HL-60 (cell line): Measurements from ENCODE around the gene SOX6.

ENCODE experiments used
- DNase-seq, 2 experiments: peaks; one replicate each; pipeline ENCODE4 v3.0.0-alpha.2; 2010 to 2020; ENCODE audit warnings: low read depth in 1 of 2, low spot score in 1 of 2
- H3K27ac ChIP-seq: fragments of 250-450 bp; sonication (Bioruptor Pico); replicated peaks from 2 replicates; pipeline ENCODE4 v1.5.1; 2020; ENCODE audit warnings: mild to moderate bottlenecking, moderate library complexity
- H3K27me3 ChIP-seq: fragments of 250-450 bp; sonication (Bioruptor Pico); 2 replicates; pipeline ENCODE4 v1.5.1; 2021; ENCODE audit warnings: mild to moderate bottlenecking, moderate library complexity; ENCODE audit not compliant: insufficient read depth, poor library complexity, severe bottlenecking
- H3K4me3 ChIP-seq: replicated peaks from 2 replicates; pipeline ENCODE4 v1.5.1; 2011; ENCODE audit warnings: mild to moderate bottlenecking, control low read depth, low read length; ENCODE audit not compliant: insufficient read depth
- GABPA ChIP-seq: IDR thresholded peaks from 2 replicates; pipeline ENCODE4 v1.6.1; 2012; ENCODE audit warnings: low read depth
- POLR2AphosphoS5 ChIP-seq: IDR thresholded peaks from 2 replicates; pipeline ENCODE4 v1.6.1; 2012; ENCODE audit warnings: low read depth
- SPI1 ChIP-seq: IDR thresholded peaks from 2 replicates; pipeline ENCODE4 v1.6.1; 2012; ENCODE audit warnings: low read depth, mild to moderate bottlenecking, borderline replicate concordance
- TF ChIP-seq, protein P1 (sequence below): IDR thresholded peaks from 2 replicates; pipeline ENCODE4 v1.6.1; 2012; ENCODE audit warnings: low read depth; ENCODE audit not compliant: insufficient replicate concordance
- TF ChIP-seq, protein P2 (sequence below): IDR thresholded peaks from one replicate; pipeline ENCODE4 v1.5.1; 2011; ENCODE audit warnings: low read length, control low read depth, inconsistent platforms; ENCODE audit not compliant: insufficient read depth

Gene SOX6

GRCh38 chr11:15993345-15993744 is 363.0 kb downstream of the SOX6 start:
- DNase-seq: no peak
- no peak for TF ChIP-seq POLR2AphosphoS5
- TF ChIP-seq, protein P1, sequence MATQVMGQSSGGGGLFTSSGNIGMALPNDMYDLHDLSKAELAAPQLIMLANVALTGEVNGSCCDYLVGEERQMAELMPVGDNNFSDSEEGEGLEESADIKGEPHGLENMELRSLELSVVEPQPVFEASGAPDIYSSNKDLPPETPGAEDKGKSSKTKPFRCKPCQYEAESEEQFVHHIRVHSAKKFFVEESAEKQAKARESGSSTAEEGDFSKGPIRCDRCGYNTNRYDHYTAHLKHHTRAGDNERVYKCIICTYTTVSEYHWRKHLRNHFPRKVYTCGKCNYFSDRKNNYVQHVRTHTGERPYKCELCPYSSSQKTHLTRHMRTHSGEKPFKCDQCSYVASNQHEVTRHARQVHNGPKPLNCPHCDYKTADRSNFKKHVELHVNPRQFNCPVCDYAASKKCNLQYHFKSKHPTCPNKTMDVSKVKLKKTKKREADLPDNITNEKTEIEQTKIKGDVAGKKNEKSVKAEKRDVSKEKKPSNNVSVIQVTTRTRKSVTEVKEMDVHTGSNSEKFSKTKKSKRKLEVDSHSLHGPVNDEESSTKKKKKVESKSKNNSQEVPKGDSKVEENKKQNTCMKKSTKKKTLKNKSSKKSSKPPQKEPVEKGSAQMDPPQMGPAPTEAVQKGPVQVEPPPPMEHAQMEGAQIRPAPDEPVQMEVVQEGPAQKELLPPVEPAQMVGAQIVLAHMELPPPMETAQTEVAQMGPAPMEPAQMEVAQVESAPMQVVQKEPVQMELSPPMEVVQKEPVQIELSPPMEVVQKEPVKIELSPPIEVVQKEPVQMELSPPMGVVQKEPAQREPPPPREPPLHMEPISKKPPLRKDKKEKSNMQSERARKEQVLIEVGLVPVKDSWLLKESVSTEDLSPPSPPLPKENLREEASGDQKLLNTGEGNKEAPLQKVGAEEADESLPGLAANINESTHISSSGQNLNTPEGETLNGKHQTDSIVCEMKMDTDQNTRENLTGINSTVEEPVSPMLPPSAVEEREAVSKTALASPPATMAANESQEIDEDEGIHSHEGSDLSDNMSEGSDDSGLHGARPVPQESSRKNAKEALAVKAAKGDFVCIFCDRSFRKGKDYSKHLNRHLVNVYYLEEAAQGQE: no peak
- TF ChIP-seq GABPA: no peak
- TF ChIP-seq SPI1: no peak
- TF ChIP-seq, protein P2, sequence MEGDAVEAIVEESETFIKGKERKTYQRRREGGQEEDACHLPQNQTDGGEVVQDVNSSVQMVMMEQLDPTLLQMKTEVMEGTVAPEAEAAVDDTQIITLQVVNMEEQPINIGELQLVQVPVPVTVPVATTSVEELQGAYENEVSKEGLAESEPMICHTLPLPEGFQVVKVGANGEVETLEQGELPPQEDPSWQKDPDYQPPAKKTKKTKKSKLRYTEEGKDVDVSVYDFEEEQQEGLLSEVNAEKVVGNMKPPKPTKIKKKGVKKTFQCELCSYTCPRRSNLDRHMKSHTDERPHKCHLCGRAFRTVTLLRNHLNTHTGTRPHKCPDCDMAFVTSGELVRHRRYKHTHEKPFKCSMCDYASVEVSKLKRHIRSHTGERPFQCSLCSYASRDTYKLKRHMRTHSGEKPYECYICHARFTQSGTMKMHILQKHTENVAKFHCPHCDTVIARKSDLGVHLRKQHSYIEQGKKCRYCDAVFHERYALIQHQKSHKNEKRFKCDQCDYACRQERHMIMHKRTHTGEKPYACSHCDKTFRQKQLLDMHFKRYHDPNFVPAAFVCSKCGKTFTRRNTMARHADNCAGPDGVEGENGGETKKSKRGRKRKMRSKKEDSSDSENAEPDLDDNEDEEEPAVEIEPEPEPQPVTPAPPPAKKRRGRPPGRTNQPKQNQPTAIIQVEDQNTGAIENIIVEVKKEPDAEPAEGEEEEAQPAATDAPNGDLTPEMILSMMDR: no peak
- H3K27ac ChIP-seq: no peak overlapping the region
- H3K27me3 ChIP-seq: peaks cover 2% of the 10 kb centered on the region
- no peak overlapping the region for H3K4me3 ChIP-seq

DNA sequence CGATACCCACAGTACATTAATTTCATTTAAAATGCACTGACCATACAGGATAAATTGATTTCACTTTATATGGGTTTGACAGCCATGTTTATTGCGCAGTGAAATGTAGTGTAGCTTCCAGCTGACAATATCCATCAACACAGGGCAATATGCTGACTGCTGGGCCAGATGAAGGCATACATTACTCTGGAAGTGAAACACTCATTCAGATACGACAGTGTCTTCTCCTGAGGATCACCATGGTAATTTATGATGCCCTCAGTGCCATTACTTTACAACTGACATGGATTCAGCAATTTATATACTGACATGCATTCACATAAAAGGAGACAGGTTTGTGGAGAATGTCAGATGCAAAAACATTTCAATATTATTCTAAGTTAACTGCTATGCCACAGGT is 365.1 kb downstream of the SOX6 start:
- TF ChIP-seq POLR2AphosphoS5 (no peak), SPI1 (no peak), GABPA (no peak)
- TF ChIP-seq, protein P2: no peak
- no peak for DNase-seq
- no peak overlapping the region for H3K27ac ChIP-seq
- peaks cover 2% of the 10 kb centered on the region for H3K27me3 ChIP-seq
- H3K4me3 ChIP-seq: no peak overlapping the region

GRCh38 chr11:15989685-15990084 is 366.7 kb downstream of the SOX6 start:
- TF ChIP-seq, protein P2: no peak
- TF ChIP-seq POLR2AphosphoS5: no peak
- TF ChIP-seq, protein P1: no peak
- no peak for TF ChIP-seq GABPA
- no peak for TF ChIP-seq SPI1
- H3K4me3 ChIP-seq: no peak overlapping the region
- H3K27me3 ChIP-seq: peaks cover 2% of the 10 kb centered on the region
- DNase-seq: no peak
- H3K27ac ChIP-seq: no peak overlapping the region

GRCh38 chr11:15988693-15989231 is 367.6 kb downstream of the SOX6 start:
- Histone ChIP-seq H3K27me3 (no peaks in the 10 kb centered on the region), H3K27ac (no peak overlapping the region), H3K4me3 (no peak overlapping the region)
- DNase-seq: no peak
- TF ChIP-seq GABPA: no peak
- TF ChIP-seq, protein P1: no peak
- TF ChIP-seq POLR2AphosphoS5: no peak
- no peak for TF ChIP-seq SPI1
- TF ChIP-seq, protein P2: no peak
